ENCODE results near the gene SF3A1.

The SF3A1 gene

DNA sequence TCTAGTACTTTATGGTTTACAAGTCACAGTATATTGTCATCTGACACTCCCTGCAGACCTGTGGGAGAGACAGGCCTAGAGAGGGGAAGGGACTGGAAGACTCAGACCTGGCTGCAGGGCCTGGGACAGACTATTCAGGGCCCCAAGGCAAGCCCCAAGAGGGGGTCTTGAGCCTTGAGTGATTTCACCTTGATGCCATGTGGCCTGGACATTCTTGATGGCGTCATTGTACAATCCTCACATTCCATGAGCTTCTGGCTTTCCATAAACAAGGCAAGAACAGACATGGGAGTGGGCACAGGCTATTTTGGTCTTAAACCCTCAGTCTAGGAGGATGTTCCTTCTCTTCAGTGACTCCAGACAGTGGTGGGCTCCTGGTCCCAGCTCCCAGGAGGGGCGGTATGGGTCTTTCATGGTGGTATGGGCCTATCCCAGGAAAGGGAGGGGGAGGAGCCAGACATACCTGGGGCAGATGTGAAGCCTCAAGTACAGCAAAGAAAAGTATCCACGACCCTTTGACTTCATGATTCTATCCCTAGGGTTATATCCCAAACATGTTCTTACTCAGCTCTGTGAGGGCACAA is 28.1 kb downstream of the SF3A1 start:
- H3K4me1 Mint-ChIP-seq, result peaks cover 30% of the 10 kb centered on the region
- no peak overlapping the region for H3K27ac Mint-ChIP-seq
- DNase-seq (ENCODE audit: low spot score in 2 of 2) (no peak), ATAC-seq (ENCODE audit: low read depth) (no peak)
- H3K4me3 Mint-ChIP-seq, result no peak overlapping the region
- peaks cover 4% of the 10 kb centered on the region for H3K36me3 Mint-ChIP-seq
- H3K9me3 Mint-ChIP-seq, result no peaks in the 10 kb centered on the region
- no peaks in the 10 kb centered on the region for H3K27me3 Mint-ChIP-seq

DNA sequence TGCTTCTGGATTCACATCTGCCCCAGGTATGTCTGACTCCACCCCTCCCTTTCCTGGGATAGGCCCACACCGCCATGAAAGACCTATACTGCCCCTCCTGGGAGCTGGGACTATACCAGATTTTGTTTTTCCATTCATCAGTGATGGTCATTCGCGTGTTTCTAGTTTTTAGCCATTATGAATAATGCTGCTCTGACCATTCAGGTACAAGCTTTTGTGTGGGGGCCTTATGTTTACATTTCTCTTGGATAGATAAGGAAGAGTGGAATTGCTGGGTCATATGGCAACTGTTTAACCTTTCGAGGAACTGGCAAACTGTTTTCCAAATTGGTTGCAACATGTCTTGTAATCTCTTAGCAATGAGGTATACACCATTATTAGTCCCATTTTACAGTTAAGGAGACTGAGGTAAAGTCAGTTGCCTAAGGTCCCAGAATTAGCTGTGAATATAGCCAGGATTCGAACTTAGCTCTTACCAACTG is 28.8 kb downstream of the SF3A1 start:
- peaks cover 34% of the 10 kb centered on the region for H3K4me1 Mint-ChIP-seq
- no peak for DNase-seq (ENCODE audit: low spot score in 2 of 2)
- no peaks in the 10 kb centered on the region for H3K9me3 Mint-ChIP-seq
- H3K27me3 Mint-ChIP-seq, result no peaks in the 10 kb centered on the region
- H3K4me3 Mint-ChIP-seq, result peak overlapping the region; percentile 55
- peaks cover 7% of the 10 kb centered on the region for H3K36me3 Mint-ChIP-seq
- no peak for ATAC-seq (ENCODE audit: low read depth)
- H3K27ac Mint-ChIP-seq, result peak overlapping the region; percentile 90

- peak; percentile 77 to 91 for DNase-seq (ENCODE audit: low spot score in 2 of 2)
- Mint-ChIP-seq H3K4me3 (peak within 1 kb of the TSS; percentile 90), H3K27ac (peak within 1 kb of the TSS; percentile 90), H3K27me3 (no peaks in the 10 kb centered on the region), H3K4me1 (peaks cover 34% of the 10 kb centered on the region), H3K36me3 (peaks cover 7% of the 10 kb centered on the region), H3K9me3 (no peaks in the 10 kb centered on the region)
- ATAC-seq (ENCODE audit: low read depth), result peak; percentile 89
Measured at GRCh38 chr22:30326706-30327362, 29.9 kb downstream of the SF3A1 start, which contains the start of gene TBC1D10A. TBC1D10A (minus strand) TSS chr22:30326941; CDS start chr22:30326881, 60 bp downstream.

DNA sequence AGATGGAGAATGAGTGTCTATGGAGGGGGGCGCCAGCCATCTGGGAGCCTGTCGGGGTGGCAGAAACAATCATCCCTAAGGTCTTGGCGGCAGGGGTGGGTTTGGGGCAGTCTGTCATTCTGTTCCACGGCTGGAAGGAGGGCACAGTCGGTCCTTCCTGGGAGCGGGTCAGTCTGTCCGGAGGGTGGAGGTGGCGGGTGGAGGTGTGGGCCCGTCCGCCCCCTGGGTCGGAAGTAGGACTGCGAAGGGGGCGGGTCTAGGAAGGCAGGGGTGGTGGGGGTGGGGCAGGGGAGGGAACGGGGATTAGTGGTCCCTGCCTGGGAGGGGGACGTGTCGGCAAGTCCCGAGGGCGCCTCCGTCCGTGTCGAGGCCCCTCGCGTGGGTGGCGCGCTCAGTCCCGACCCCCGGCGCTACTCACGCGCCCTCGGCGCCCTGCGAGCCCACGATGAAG is 30.4 kb downstream of the SF3A1 start:
- H3K4me1 Mint-ChIP-seq, result peaks cover 34% of the 10 kb centered on the region
- no peaks in the 10 kb centered on the region for H3K27me3 Mint-ChIP-seq
- peaks cover 7% of the 10 kb centered on the region for H3K36me3 Mint-ChIP-seq

GRCh38 chr22:30325724-30326254 is 30.9 kb downstream of the SF3A1 start:
- DNase-seq (ENCODE audit: low spot score in 2 of 2), result no peak
- Mint-ChIP-seq H3K4me1 (peaks cover 34% of the 10 kb centered on the region), H3K36me3 (peaks cover 7% of the 10 kb centered on the region), H3K27me3 (no peaks in the 10 kb centered on the region), H3K9me3 (no peaks in the 10 kb centered on the region), H3K27ac (peak overlapping the region; percentile 58), H3K4me3 (peak overlapping the region; percentile 90)
- ATAC-seq (ENCODE audit: low read depth), result no peak

More for the DNA sequence above, 30.4 kb downstream of the SF3A1 start:
- no peaks in the 10 kb centered on the region for H3K9me3 Mint-ChIP-seq
- DNase-seq (ENCODE audit: low spot score in 2 of 2) (no peak), ATAC-seq (ENCODE audit: low read depth) (peak; percentile 18)
- H3K4me3 Mint-ChIP-seq, result peak overlapping the region; percentile 90
- peak overlapping the region; percentile 58 for H3K27ac Mint-ChIP-seq

DNA sequence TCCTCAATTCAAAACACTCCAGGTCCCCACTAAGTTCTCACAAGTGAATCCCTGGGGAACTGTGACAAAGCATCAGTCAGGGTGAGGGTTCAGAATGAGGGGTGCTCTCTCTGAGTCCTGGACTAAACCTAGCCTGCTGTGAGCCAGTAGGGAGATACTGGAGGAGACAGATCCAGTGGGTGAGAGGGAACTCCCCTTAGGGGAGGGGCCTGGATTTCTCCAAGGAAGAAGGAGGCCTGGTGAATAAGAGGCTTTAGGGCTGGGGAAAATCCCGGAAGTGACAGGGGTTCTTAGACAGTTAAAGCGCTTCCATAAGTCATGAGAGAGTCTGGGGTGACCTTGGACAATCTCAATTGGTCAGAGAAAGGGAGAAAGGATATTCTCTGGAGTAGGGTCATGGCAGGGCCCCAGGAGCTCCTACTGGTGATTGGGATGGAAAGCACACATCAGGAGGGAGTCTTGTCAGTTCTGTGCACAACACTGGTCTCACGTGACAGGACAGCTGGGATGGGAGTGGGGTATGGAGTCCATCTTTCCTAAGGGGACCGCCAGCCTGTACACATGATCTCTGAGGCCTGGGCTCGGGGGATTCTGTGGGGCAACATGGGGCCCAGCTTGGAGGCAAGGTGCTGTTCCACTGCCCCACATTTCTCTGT is 31.5 kb downstream of the SF3A1 start:
- H3K27ac Mint-ChIP-seq, result peak overlapping the region; percentile 58
- no peaks in the 10 kb centered on the region for H3K9me3 Mint-ChIP-seq
- H3K27me3 Mint-ChIP-seq, result no peaks in the 10 kb centered on the region
- ATAC-seq (ENCODE audit: low read depth), result no peak
- peaks cover 34% of the 10 kb centered on the region for H3K4me1 Mint-ChIP-seq
- no peak for DNase-seq (ENCODE audit: low spot score in 2 of 2)
- H3K36me3 Mint-ChIP-seq, result peaks cover 3% of the 10 kb centered on the region
- peak overlapping the region; percentile 90 for H3K4me3 Mint-ChIP-seq

GRCh38 chr22:30324014-30324730 is 32.5 kb downstream of the SF3A1 start:
- H3K4me1 Mint-ChIP-seq, result peaks cover 43% of the 10 kb centered on the region
- no peaks in the 10 kb centered on the region for H3K27me3 Mint-ChIP-seq
- ATAC-seq (ENCODE audit: low read depth), result no peak
- peaks cover 3% of the 10 kb centered on the region for H3K36me3 Mint-ChIP-seq
- no peaks in the 10 kb centered on the region for H3K9me3 Mint-ChIP-seq
- DNase-seq (ENCODE audit: low spot score in 2 of 2), result no peak
- H3K4me3 Mint-ChIP-seq, result peak overlapping the region; percentile 19
- H3K27ac Mint-ChIP-seq, result no peak overlapping the region

DNA sequence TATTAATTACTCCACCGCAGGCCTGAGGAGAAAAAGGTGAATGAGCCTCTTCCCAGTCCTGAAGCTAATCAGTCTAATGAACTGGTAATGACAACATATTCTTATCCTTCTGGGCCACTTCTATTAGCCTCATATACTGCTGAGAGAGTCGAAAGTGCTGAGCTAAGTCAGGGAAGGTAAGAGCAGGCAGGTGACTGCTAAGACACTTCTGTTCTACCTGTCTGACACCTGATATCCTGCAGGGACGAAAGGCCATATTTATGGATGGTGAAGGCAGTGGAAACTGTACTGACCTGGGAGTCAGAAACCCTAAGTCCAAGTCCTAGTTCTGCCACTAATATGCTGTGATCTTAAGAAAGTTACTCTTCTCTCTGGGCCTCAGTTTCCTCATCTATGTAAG is 33.4 kb downstream of the SF3A1 start:
- Mint-ChIP-seq H3K9me3 (no peaks in the 10 kb centered on the region), H3K27me3 (no peaks in the 10 kb centered on the region), H3K4me3 (no peak overlapping the region), H3K27ac (no peak overlapping the region), H3K36me3 (peaks cover 11% of the 10 kb centered on the region), H3K4me1 (peaks cover 52% of the 10 kb centered on the region)
- ATAC-seq (ENCODE audit: low read depth), result no peak
- DNase-seq (ENCODE audit: low spot score in 2 of 2), result no peak

DNA sequence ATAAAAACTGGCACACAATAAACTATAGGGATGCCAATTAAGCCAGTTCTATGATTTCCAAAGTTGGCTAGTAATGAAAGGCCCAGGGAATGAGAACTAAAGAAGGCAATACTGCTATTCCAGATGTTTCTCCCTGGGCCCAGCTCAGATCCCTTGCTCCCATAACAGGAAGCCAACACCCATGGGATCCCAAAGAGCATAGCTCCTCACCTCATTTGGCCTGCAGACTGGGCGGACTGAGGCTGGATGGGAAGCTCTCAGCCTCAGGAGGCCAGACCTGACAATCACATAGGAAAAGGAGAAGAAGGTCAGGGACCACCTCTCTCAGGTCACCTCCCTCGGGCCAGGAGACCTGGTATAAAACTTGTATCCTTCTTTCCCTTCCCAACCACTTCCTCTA is 35.2 kb downstream of the SF3A1 start:
- no peaks in the 10 kb centered on the region for H3K9me3 Mint-ChIP-seq
- no peaks in the 10 kb centered on the region for H3K27me3 Mint-ChIP-seq
- DNase-seq (ENCODE audit: low spot score in 2 of 2) (no peak), ATAC-seq (ENCODE audit: low read depth) (no peak)
- H3K4me1 Mint-ChIP-seq, result peaks cover 52% of the 10 kb centered on the region
- no peak overlapping the region for H3K4me3 Mint-ChIP-seq
- no peak overlapping the region for H3K27ac Mint-ChIP-seq
- H3K36me3 Mint-ChIP-seq, result peaks cover 13% of the 10 kb centered on the region

DNA sequence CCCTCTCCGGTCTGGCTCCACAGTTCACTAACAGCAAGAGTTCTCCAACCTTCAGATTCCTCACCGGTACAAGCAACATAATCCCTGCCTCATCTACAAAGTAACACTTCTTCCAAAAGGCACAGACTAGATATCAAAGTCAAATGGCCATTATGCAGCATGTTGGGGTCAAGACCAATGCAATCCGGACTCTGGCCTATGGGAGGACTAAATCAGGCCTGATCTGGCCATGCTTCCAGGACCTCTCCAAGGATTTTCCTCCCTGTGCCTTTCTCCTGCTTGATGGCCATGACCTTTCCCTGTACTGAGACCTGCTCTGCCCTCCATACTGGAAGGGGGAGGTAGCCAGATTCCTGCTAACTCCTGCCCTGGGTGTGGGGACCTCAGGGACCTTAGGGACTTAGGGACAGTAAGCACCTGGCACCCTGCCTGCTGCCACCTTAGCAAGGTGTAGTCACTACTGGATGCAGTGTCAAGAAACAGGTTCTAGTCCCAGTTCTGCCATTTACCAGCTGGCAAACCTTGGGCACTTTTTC is 36.6 kb downstream of the SF3A1 start:
- H3K4me1 Mint-ChIP-seq, result peaks cover 51% of the 10 kb centered on the region

DNA sequence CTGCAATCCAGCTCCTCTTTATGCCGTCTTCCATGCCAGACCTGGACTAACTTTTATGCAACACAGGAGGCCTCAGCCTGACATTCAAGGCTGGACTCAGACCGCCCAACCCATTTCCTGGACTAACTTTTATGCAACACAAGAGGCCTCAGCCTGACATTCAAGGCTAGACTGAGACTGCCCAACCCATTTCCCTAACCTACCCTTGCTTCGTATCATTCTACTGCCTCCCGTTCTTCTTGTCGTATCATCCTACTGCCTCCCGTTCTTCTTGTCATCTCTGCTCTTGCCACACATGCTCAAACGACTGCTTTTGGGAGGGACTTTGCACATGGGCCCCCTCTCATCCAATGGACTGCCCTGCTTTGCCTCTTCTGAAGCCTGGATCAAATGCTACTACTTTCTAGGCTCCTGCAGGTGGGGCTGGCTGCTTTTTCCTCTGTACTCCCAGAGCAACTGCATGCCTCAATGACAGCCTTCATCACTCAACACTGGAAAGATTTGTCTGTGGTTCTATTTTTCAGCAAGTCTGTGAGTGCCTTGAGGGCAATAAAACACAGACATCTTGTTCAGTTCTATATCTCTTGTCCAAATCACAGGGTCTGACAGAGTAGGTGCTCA is 37.8 kb downstream of the SF3A1 start:
- no peak for ATAC-seq (ENCODE audit: low read depth)
- no peak for DNase-seq (ENCODE audit: low spot score in 2 of 2)
- no peaks in the 10 kb centered on the region for H3K9me3 Mint-ChIP-seq
- peaks cover 49% of the 10 kb centered on the region for H3K4me1 Mint-ChIP-seq
- H3K4me3 Mint-ChIP-seq, result no peak overlapping the region
- H3K36me3 Mint-ChIP-seq, result peaks cover 13% of the 10 kb centered on the region
- H3K27ac Mint-ChIP-seq, result peak overlapping the region; percentile 80
- H3K27me3 Mint-ChIP-seq, result no peaks in the 10 kb centered on the region

More for the DNA sequence above, 36.6 kb downstream of the SF3A1 start:
- Mint-ChIP-seq H3K4me3 (no peak overlapping the region), H3K27me3 (no peaks in the 10 kb centered on the region), H3K9me3 (no peaks in the 10 kb centered on the region), H3K27ac (peak overlapping the region; percentile 8), H3K36me3 (peaks cover 13% of the 10 kb centered on the region)
- no peak for DNase-seq (ENCODE audit: low spot score in 2 of 2)
- ATAC-seq (ENCODE audit: low read depth), result no peak

DNA sequence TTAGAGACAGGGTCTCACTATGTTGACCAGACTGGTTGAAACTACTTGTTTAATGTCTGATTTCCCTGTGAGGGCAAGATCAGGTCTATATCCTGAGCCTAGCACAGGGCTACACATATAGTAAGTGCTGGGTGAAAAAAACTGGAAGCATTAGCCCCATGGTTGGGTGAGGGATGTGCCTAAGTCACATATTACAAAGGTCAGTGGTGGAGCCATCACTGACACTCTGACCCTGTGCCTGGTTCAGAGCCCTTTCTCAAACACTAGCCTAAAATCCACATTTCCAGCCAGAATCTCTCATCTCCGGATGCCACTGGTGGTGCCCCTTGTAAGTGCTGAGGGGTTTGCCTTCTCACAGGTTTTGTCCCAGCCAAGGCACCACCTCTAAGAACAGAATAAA is 38.9 kb downstream of the SF3A1 start:
- Mint-ChIP-seq H3K36me3 (peaks cover 14% of the 10 kb centered on the region), H3K9me3 (no peaks in the 10 kb centered on the region), H3K27me3 (no peaks in the 10 kb centered on the region), H3K4me3 (no peak overlapping the region), H3K27ac (no peak overlapping the region), H3K4me1 (peaks cover 49% of the 10 kb centered on the region)
- no peak for DNase-seq (ENCODE audit: low spot score in 2 of 2)
- no peak for ATAC-seq (ENCODE audit: low read depth)

DNA sequence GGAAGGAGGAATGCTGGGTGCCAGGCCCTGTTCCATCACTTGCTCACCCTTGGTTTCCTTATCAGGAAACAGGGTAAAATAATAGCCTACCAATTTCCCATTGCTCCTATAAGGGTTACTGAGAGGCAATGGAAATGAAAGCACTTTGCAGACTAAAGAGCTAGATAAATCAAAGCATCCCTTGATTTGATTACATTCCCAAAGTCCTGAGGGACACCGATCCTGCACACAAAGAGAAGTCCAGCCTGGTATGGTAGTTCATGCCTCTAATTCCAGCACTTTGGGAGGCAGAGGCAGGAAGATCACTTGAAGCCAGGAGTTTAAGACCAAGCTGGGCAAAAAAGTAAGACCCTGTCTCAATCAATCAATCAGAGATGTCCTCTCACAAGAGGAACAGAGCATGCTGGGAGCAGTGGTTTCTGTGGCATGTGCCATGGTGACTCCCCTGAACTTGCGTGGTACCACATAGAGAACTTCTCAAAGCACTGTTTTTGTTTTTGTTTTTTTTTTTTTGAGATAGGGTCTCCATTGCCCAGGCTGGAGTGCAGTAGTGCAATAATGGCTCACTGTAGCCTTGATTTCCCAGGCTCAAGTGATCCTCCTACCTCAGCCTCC is 40.6 kb downstream of the SF3A1 start:
- H3K4me3 Mint-ChIP-seq, result no peak overlapping the region
- H3K9me3 Mint-ChIP-seq, result no peaks in the 10 kb centered on the region
- H3K27ac Mint-ChIP-seq, result peak overlapping the region; percentile 72
- peaks cover 63% of the 10 kb centered on the region for H3K4me1 Mint-ChIP-seq
- H3K27me3 Mint-ChIP-seq, result no peaks in the 10 kb centered on the region
- ATAC-seq (ENCODE audit: low read depth), result no peak
- H3K36me3 Mint-ChIP-seq, result peaks cover 17% of the 10 kb centered on the region
- no peak for DNase-seq (ENCODE audit: low spot score in 2 of 2)
